Suppressor macrophage treated with lipopolysaccharide for 1 hour (primary cell): ENCODE results near the gene NRSN1.
"Not testable (repeated sequence)": the region's sequence is repeated elsewhere in the genome, so short reads cannot be mapped to it uniquely, and the experiment has no call there.

ENCODE experiments used
- DNase-seq, 3 donors: peaks; one replicate each; pipeline ENCODE4 v3.0.0-alpha.2; 2020 to 2022

The NRSN1 gene

DNA sequence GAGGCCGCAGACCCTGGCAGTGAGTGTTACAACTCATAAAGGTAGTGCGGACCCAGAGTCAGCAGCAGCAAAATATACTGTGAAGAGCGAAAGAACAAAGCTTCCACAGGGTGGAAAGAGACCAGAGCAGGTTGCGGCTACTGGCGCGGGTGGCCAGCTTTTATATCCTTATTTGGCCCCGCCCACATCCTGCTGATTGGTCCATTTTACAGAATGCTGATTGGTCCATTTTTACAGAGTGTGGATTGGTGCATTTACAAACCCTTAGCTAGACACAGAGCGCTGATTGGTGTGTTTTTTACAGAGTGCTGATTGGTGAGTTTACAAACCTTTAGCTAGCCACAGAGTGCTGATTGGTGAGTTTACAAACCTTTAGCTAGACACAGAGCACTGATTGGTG is 16.7 kb downstream of the NRSN1 start:
- DNase-seq, result not testable (repeated sequence)

DNA sequence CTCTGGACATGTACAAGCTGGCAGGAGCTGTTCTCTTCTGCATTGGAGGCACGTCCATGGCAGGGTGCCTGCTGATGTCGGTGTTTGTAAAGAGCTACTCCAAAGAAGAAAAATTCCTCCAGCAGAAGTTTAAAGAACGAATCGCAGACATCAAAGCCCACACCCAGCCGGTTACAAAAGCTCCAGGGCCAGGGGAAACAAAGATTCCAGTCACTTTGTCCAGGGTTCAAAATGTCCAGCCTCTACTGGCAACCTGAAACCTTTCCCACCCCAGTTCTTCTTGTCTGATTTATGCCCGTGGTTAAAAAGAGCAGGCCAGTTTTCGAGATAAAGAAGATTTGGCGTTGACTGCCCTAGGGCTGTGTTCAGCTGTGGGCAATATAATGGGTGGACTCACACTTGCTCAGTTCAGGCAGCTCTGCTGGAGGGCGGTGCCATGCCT is 19.7 kb downstream of the NRSN1 start:
- no peak for DNase-seq

GRCh38 chr6:24146871-24147270 is 20.9 kb downstream of the NRSN1 start:
- DNase-seq, result no peak

GRCh38 chr6:24147511-24148153 is 21.6 kb downstream of the NRSN1 start:
- no peak for DNase-seq

GRCh38 chr6:24148154-24148570 is 22.1 kb downstream of the NRSN1 start:
- no peak for DNase-seq

DNA sequence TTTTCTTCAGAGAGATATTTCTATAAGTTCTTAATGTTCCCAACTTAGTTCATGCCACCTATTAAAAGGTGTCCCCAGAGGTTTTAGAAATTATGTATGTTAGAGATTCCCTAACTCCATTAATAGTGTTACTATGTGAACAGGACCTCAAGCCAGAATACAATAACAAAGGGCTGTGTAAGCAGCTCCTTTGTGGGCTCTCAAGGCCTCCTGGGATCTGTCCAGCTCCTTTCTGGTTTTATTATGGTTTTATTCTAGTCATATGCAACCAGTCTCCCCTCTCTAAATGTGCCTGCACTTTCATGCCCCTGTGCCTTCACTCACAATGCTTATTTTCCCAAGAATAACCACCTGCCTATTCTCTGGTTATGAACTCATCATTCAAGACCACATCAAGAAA is 22.7 kb downstream of the NRSN1 start:
- DNase-seq, result no peak

DNA sequence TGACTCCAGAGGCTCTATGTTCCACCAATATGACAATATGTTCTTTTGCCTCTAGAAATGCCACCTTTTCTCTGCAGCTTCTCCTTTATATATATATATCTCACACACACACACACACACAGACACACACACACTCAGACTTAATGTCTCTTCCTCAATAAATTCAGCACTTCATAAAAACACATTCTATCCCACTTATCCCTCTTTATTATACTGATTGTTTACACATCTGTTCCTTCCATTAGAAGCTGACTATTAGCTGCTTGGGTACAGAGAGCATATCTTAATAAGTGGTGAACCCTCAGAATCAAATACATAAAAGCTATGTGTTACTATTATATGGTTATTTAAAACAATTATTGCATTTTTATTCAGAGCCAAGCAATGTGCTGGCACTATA is 23.3 kb downstream of the NRSN1 start:
- no peak for DNase-seq

DNA sequence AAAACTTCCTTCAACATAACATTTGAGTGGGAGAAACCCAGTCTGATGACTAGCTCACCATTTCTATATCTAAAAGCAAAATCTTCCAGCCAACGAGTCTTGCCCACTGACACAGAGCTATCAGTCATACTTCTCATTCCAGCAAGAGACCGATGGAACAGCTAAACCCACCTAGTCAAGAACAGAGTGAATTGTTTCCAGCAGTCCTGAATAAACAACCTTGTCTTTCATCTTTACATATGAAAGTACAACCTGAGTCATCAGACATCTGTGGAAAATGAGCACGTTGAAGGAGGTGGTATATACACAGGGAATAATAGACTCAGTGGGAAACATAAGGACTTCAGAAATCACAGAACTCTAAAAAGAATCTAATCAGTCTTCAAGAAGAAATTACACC is 23.8 kb downstream of the NRSN1 start:
- no peak for DNase-seq

DNA sequence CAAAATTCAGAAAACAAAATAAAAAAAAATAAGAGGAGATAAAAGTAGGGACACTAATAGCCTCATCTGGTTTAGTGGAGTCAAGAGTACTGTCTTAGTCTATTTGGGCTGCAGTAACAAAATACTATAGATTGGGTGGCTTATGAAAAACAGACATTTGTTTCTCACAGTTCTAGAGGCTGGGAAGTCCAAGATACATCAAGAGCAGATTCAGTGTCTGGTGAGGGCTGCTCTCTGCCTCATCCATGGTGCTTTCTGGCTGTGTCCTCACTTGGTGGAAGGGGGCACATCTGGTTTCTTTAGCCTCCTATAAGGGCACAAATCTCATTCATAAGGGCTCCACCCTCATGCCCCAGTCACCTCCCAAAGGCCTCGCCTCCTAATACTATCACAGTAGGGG is 26.0 kb downstream of the NRSN1 start:
- no peak for DNase-seq

- DNase-seq, result no peak
These were observed 28.1 kb downstream of the NRSN1 start for GRCh38 chr6:24154121-24154520.

DNA sequence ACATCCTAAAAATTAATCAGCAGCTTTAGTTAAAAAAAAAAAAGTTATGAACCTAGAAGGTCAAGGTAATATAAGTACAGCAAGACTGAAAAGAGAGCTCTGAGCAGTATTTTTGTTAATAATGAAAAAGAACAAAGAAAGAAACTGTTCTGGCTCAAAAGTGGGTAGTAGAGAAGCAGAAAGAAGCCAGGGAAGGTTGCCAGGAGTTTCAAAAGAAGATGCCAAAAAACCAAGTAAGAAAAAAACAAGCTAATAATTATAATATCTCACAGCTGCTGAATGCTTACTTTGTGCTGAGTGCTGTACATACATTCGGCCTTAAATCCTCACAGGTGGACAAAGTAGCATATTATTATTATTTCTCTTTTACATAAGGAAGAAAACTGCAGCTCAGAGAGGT is 31.9 kb downstream of the NRSN1 start:
- no peak for DNase-seq

- no peak for DNase-seq
These were observed 57.6 kb downstream of the NRSN1 start for GRCh38 chr6:24183584-24183983.

- DNase-seq, result no peak
These were observed 60.3 kb downstream of the NRSN1 start for GRCh38 chr6:24186349-24186748.

DNA sequence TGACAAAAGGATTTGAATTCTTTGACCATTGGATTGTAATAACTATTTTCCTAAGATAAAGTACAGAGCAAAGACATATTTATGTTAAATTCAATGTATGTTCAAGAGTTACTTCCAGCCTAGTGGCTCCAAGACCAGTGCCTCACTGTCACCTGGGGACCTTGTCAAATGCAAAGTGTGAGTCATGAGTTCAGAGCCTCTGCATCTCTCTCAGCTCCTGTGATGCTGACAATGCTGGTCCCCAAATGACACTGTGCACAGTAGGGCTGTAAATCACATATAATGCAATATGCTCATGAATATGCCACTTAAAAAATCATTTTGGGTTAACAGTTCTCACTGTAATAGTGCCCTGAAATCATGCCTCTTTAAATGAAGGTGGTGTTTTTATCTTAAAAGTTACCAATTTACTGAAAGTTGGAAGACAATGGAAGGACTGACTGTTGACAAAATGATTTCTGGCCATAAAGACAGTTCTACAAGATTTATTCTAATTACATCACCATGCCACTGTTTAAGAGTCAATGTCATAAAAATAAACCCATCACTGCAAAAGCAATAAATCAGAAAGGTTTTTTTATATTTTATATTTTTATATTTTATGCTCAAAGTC is 62.1 kb downstream of the NRSN1 start:
- DNase-seq, result no peak

DNA sequence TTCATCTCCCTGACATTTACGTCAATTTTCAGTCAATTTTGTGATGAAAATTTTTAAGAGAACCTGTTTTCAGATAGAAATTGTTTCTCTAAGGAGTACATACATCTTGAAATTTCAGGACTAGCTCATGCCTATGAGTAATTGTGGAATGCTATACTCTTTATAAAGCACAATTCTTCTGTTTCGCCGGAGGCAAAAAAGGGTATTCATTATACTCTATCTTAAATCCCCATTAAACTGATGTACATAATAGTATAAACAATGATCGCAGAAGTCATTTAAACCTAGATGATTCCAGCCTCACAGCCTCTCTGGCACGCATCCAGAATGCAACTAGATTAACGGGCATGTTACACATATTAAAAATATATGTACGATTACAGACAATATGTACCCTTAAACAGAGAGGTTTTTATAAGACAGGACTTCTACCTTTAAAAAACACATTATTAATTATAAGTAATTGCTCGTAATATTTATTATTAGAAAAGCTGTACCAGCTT is 62.6 kb downstream of the NRSN1 start:
- no peak for DNase-seq

DNA sequence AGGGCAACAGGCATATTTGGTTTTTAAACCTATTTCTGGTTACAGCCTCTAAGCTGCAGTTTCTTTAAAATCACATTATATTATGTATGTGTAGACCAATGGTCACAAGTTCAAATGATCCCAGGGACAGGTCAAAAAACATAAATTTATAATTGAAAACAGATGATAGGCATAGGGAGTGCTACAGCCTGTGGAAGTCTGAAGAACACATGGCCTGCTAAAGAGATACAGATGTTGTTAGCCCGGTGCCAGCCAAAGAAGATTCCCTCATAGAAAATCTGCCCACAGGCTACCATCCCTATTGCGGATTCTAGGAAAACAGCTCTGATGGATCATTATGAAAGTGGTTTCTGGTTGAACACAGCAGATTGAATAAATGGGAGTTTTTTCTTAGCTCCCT is 65.3 kb downstream of the NRSN1 start:
- DNase-seq, result no peak

DNA sequence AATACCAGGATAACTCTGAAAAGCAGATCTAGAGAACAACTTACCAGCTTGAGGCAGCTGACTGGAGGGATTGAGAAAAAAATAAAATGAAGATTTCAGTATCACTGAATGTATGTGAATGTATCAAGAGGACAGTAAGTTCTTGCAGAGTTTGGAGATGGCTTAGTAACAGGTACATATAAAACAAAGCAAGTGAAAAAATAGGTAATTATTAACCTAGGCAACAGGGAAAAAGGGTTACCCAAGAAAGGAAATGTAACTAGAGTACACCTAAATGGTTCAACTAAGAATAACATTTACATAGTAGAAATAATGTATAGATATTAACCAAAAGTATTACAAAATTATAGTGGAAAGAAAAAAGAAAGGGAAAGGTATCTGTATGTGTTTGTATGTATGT is 67.3 kb downstream of the NRSN1 start:
- no peak for DNase-seq

DNA sequence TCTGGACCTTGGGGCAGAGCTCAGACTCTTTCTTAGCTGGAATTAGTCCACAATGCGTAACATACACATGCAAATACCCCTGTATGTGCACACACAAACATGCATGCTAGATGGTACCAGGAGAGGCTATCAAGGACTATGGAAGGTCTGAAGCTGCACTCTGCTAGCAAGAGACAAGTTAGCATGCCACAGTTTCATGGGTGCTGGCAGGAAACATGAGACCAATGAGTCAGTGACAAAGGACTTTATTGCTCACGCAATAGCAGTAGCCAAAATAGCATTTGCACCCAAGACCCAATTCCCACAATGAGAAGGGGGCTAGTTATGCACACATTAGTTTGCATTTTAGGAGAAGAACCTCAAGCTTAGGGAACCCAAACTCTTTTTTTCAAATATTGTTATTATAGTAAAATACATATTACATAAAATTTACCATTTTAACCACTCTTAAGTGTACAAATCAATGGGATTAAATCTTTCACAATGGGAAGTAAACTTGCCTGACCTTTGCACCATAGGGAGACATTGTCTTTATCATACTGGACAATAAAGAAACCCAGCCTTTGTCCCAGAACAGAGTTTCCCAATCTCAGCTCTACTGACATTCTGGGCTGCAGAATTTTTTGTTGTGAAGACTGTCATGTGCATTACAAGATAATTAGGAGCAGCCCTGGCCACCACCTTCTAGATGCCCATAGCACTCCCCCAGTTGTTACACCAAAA is 69.1 kb downstream of the NRSN1 start:
- DNase-seq, result peak in 1 of 3 donors; percentile 14

- peak in 1 of 3 donors; percentile 21 for DNase-seq
These were observed 70.0 kb downstream of the NRSN1 start for GRCh38 chr6:24195836-24196597.
